Caco-2 (cell line): ENCODE results near the gene MTMR11. TPM values are rescaled to one million over a fixed set of nuclear protein-coding genes. Genes with fewer than 3 reads are reported as not detected.

Experiments used
- BruUV-seq: library from RNA; stranded (reverse); fragments of 400-500 nt; replicated peaks from 2 replicates; lab custom pipeline; 2021; lab: Mats Ljungman, UMichigan
- CTCF ChIA-PET: fragments of 300-600 bp; sonication (Branson Sonifier 250); formaldehyde crosslinking; loops from one replicate; lab custom pipeline; 2022; ENCODE audit warnings: antibody characterized with exemption; lab: Charles Lee
- POLR2A ChIA-PET: fragments of 300-600 bp; sonication (Branson Sonifier 250); formaldehyde crosslinking; loops from one replicate; lab custom pipeline; 2022; ENCODE audit warnings: antibody characterized with exemption; lab: Charles Lee
- DNase-seq, 2 experiments: peaks; one replicate each; pipeline versions ENCODE4 v3.0.0 to v3.0.0-alpha.2; 2020 to 2022
- H3K27me3 ChIP-seq: replicated peaks from 2 replicates; pipeline ENCODE4 v1.6.0; 2011; ENCODE audit warnings: low read length; ENCODE audit not compliant: control insufficient read depth, insufficient read depth
- H3K36me3 ChIP-seq: 2 replicates; pipeline ENCODE4 v1.5.1; 2011; ENCODE audit warnings: low read length; ENCODE audit not compliant: control insufficient read depth, insufficient read depth
- H3K4me1 ChIP-seq: fragments of 250-450 bp; sonication (Bioruptor Pico); 2 replicates; pipeline ENCODE4 v1.5.1; 2020; ENCODE audit warnings: mild to moderate bottlenecking
- H3K4me3 ChIP-seq: 2 replicates; pipeline ENCODE4 v1.5.1; 2011; ENCODE audit warnings: low read depth, mild to moderate bottlenecking, control low read depth, low read length
- H3K9me3 ChIP-seq: fragments of 250-450 bp; sonication (Bioruptor Pico); 2 replicates; pipeline ENCODE4 v1.5.1; 2020; ENCODE audit warnings: mild to moderate bottlenecking, moderate library complexity
- H3K27ac Mint-ChIP-seq: one replicate; pipeline ENCODE4 v1.8.0; 2022; ENCODE audit warnings: mixed read lengths; ENCODE audit not compliant: unreplicated experiment
- H3K27me3 Mint-ChIP-seq: one replicate; pipeline ENCODE4 v1.8.0; 2022; ENCODE audit warnings: mixed read lengths; ENCODE audit not compliant: insufficient read depth, unreplicated experiment
- H3K36me3 Mint-ChIP-seq: one replicate; pipeline ENCODE4 v1.8.0; 2022; ENCODE audit warnings: mild to moderate bottlenecking, mixed read lengths; ENCODE audit not compliant: insufficient read depth, unreplicated experiment
- H3K4me1 Mint-ChIP-seq: one replicate; pipeline ENCODE4 v1.8.0; 2022; ENCODE audit warnings: low read depth, mixed read lengths; ENCODE audit not compliant: unreplicated experiment
- H3K4me3 Mint-ChIP-seq: one replicate; pipeline ENCODE4 v1.8.0; 2022; ENCODE audit warnings: mild to moderate bottlenecking, moderate library complexity, mixed read lengths; ENCODE audit not compliant: unreplicated experiment
- H3K9me3 Mint-ChIP-seq: one replicate; pipeline ENCODE4 v1.8.0; 2022; ENCODE audit warnings: mixed read lengths; ENCODE audit not compliant: unreplicated experiment
- intact Hi-C: fragments of 100-400 bp; cut with micrococcal nuclease; formaldehyde crosslinking; loops from one replicate; pipeline ENCODE4 v1.10.0; 2022; ENCODE audit not compliant: unreplicated experiment
- total RNA-seq: library from RNA; stranded (reverse); gene quantifications from 2 replicates; pipeline ENCODE4 v1.2.3, GENCODE V29; 2022
- TF ChIP-seq, protein P1 (sequence below), 2 experiments: fragments of 200-600 bp in 1 of 2; IDR thresholded peaks; 1 replicate in 1 of 2; 2 replicates in 1 of 2; pipeline versions ENCODE4 v1.5.1 to v1.8.0; 2011 to 2022; ENCODE audit warnings: antibody characterized with exemption in 1 of 2, control low read depth in 1 of 2, inconsistent platforms in 1 of 2, low read depth in 1 of 2, low read length in 1 of 2, mild to moderate bottlenecking in 1 of 2, moderate library complexity in 1 of 2; ENCODE audit not compliant: insufficient read depth in 1 of 2, severe bottlenecking in 1 of 2, unreplicated experiment in 1 of 2

The MTMR11 gene
- total RNA-seq, 1 experiment from 2014 or later, result 2.2 TPM

DNA sequence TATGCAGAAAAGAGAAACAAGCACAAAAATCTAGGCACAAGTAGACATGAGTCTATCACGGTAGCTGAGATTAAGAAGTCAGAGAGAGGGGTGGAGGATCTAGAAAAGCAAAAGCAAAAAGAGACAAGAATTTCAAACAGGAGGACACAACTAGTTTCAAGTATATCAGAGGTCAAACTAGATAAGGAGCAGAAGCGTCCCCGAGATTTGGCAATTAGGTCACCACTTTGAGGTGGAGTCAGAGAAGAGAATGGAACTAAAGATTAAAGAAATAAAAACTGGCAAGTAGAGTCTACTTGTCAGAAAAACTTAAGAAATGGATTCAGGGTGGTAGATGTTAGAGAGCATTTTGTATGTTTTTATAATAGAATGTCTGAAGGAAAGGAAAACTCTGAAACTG is 11.3 kb downstream of the MTMR11 start:
- intact Hi-C loops, result no loop called here
- ChIA-PET CTCF (no interaction called here), POLR2A (no interaction called here)
- no peak for DNase-seq
- no peaks in the 10 kb centered on the region for H3K9me3 Mint-ChIP-seq
- H3K36me3 ChIP-seq, result peaks cover 2% of the 10 kb centered on the region; the same call in 1 of the 2 replicates
- H3K4me1 Mint-ChIP-seq, result peaks cover 11% of the 10 kb centered on the region
- no peak overlapping the region for H3K4me3 ChIP-seq
- H3K27me3 ChIP-seq, result no peaks in the 10 kb centered on the region
- H3K4me1 ChIP-seq, result peaks cover 9% of the 10 kb centered on the region
- TF ChIP-seq, protein P1, sequence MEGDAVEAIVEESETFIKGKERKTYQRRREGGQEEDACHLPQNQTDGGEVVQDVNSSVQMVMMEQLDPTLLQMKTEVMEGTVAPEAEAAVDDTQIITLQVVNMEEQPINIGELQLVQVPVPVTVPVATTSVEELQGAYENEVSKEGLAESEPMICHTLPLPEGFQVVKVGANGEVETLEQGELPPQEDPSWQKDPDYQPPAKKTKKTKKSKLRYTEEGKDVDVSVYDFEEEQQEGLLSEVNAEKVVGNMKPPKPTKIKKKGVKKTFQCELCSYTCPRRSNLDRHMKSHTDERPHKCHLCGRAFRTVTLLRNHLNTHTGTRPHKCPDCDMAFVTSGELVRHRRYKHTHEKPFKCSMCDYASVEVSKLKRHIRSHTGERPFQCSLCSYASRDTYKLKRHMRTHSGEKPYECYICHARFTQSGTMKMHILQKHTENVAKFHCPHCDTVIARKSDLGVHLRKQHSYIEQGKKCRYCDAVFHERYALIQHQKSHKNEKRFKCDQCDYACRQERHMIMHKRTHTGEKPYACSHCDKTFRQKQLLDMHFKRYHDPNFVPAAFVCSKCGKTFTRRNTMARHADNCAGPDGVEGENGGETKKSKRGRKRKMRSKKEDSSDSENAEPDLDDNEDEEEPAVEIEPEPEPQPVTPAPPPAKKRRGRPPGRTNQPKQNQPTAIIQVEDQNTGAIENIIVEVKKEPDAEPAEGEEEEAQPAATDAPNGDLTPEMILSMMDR (IDR thresholded peaks at IDR 0.05; ENCODE audit: insufficient read depth in 1 of 2, low read depth in 1 of 2, low read length in 1 of 2, severe bottlenecking in 1 of 2, unreplicated experiment in 1 of 2), result no peak
- BruUV-seq, result no TSS peak
- H3K27me3 Mint-ChIP-seq, result no peaks in the 10 kb centered on the region
- H3K9me3 ChIP-seq, result no peaks in the 10 kb centered on the region
- peak overlapping the region; percentile 23 for H3K4me3 Mint-ChIP-seq
- no peak overlapping the region for H3K27ac Mint-ChIP-seq
- H3K36me3 Mint-ChIP-seq, result peaks cover 78% of the 10 kb centered on the region

DNA sequence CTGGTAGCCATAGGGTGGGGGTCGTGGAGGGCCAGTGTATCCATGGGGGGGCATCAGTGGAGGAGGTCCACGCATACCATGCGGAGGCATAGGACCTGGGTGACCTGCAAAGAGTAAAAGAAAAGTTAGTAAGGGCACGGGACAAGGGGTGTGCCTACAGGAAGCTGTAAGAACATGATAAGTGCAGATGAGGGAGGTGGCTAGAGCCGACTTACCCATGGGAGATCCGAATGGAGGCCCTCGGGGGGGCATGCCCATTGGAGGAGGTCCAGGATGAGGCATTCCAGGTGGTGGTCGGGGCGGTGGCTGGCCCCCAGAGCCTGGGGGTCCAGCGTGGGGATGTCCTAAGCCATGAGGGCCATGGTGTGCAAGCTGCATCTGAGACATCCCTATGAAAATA is 13.1 kb downstream of the MTMR11 start:
- no peak overlapping the region for H3K4me3 Mint-ChIP-seq
- DNase-seq, result no peak
- no peak overlapping the region for H3K27ac Mint-ChIP-seq
- H3K4me1 ChIP-seq, result peaks cover 8% of the 10 kb centered on the region
- BruUV-seq, result no TSS peak
- peaks cover 11% of the 10 kb centered on the region for H3K4me1 Mint-ChIP-seq
- H3K9me3 Mint-ChIP-seq, result no peaks in the 10 kb centered on the region
- H3K9me3 ChIP-seq, result no peaks in the 10 kb centered on the region
- TF ChIP-seq, protein P1 (IDR thresholded peaks at IDR 0.05; ENCODE audit: insufficient read depth in 1 of 2, low read depth in 1 of 2, low read length in 1 of 2, severe bottlenecking in 1 of 2, unreplicated experiment in 1 of 2), result no peak
- intact Hi-C loops, result no loop called here
- ChIA-PET POLR2A (no interaction called here), CTCF (no interaction called here)
- H3K36me3 ChIP-seq, result peaks cover 2% of the 10 kb centered on the region; the same call in 1 of the 2 replicates
- H3K27me3 Mint-ChIP-seq, result no peaks in the 10 kb centered on the region
- H3K27me3 ChIP-seq, result no peaks in the 10 kb centered on the region
- no peak overlapping the region for H3K4me3 ChIP-seq
- peaks cover 79% of the 10 kb centered on the region for H3K36me3 Mint-ChIP-seq

DNA sequence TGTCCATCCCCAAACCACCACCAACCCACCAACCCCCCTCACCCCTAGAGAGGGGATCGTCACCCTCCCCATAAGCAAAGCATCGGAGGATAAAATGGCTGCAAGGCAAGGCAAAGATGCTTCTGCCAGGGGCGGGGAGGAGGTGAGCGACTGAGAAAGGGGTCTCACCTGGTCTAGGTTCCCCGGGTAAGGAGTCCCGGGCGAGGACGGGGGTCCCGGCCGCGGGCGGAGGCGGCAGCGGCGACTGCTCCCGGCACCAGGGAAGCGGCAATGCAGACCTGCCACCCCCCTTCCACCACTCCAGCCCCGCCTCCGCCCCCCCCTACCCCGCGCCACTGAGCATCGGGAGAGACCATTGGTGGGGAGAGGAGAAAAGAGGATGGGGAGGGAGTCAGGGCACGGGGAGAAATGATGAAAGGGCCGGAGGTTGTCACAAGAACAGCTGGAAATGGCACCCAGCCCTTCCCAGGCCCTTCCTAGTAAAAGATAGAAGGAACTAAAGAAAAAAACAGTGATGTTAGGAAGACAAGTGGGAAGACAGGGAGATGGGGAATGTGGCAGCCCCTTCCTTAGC is 19.0 kb downstream of the MTMR11 start, which contains the start of gene SV2A:
Gene SV2A, minus strand, starts transcription at position 274 of the 574 bp plus-strand sequence. CDS start 4,004 bp downstream, outside the sequence.
- no peaks in the 10 kb centered on the region for H3K27me3 Mint-ChIP-seq
- Histone ChIP-seq H3K36me3 (no peaks in the 10 kb centered on the region), H3K27me3 (no peaks in the 10 kb centered on the region), H3K4me3 (peak within 1 kb of the TSS; percentile 37), H3K4me1 (no peaks in the 10 kb centered on the region; the same call in 1 of the 2 replicates), H3K9me3 (no peaks in the 10 kb centered on the region)
- CTCF ChIA-PET, result no interaction called here
- peaks cover 26% of the 10 kb centered on the region for H3K36me3 Mint-ChIP-seq
- peaks cover 13% of the 10 kb centered on the region for H3K4me1 Mint-ChIP-seq
- H3K4me3 Mint-ChIP-seq, result peak within 1 kb of the TSS; percentile 63
- TF ChIP-seq, protein P1 (IDR thresholded peaks at IDR 0.05; ENCODE audit: insufficient read depth in 1 of 2, low read depth in 1 of 2, low read length in 1 of 2, severe bottlenecking in 1 of 2, unreplicated experiment in 1 of 2), result no peak
- BruUV-seq, result no TSS peak
- no peaks in the 10 kb centered on the region for H3K9me3 Mint-ChIP-seq
- no peak for DNase-seq
- intact Hi-C loops, result no loop called here
- peak within 1 kb of the TSS; percentile 58 for H3K27ac Mint-ChIP-seq
- POLR2A ChIA-PET, result no interaction called here
